CMK (cell line): Measurements from ENCODE around the gene C6orf89.

Experiments used
- DNase-seq: peaks from one replicate; pipeline ENCODE4 v3.0.0-alpha.2; 2010; ENCODE audit warnings: low read depth

The C6orf89 gene

GRCh38 chr6:36968266-36968977 lies 82.7 kb downstream of the C6orf89 start:
- no peak for DNase-seq

- DNase-seq = no peak
These were observed 83.5 kb downstream of the C6orf89 start for GRCh38 chr6:36969240-36969691.

GRCh38 chr6:36969988-36970891 lies 84.5 kb downstream of the C6orf89 start:
- DNase-seq = no peak

GRCh38 chr6:36970892-36971842 lies 85.4 kb downstream of the C6orf89 start:
- DNase-seq = no peak

- no peak for DNase-seq
These were observed 86.3 kb downstream of the C6orf89 start for GRCh38 chr6:36971921-36972673.

- DNase-seq = no peak
These were observed 87.4 kb downstream of the C6orf89 start for GRCh38 chr6:36973190-36973589.

- DNase-seq = no peak
These were observed 87.9 kb downstream of the C6orf89 start for GRCh38 chr6:36973647-36974046.

- DNase-seq = no peak
These were observed 89.7 kb downstream of the C6orf89 start for GRCh38 chr6:36975231-36976006.

- DNase-seq = no peak
These were observed 90.2 kb downstream of the C6orf89 start for GRCh38 chr6:36976007-36976264.

- DNase-seq = no peak
These were observed 90.8 kb downstream of the C6orf89 start for GRCh38 chr6:36976509-36976908.

GRCh38 chr6:36976931-36977330 lies 91.2 kb downstream of the C6orf89 start:
- no peak for DNase-seq

GRCh38 chr6:36977470-36977941 lies 91.8 kb downstream of the C6orf89 start:
- no peak for DNase-seq
